Measurements from ENCODE around the gene CCDC85B.

The CCDC85B gene

DNA sequence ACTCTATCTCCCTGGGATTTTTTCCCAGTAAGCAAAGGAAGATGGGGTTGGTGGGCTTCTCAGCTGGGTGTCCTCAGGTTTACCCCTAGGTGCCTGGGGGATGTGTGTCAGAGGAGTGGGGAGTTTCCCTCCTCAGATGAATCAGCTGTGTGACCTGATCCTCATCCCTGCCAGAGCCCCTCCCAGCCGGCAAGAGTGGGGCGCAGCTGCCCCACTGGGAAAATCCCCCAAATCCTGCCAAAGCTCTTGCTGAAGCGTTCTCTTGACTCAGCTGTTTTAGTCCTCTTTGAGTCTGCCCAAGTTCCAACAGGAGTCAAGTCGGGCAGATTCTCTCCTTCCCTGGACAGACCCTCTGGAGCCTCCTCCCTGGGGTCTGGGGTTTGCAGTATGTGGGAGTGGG lies 22.4 kb downstream of the CCDC85B start:
- no peak for DNase-seq

GRCh38 chr11:65915101-65915820 lies 24.8 kb downstream of the CCDC85B start:
- no peak for DNase-seq

DNA sequence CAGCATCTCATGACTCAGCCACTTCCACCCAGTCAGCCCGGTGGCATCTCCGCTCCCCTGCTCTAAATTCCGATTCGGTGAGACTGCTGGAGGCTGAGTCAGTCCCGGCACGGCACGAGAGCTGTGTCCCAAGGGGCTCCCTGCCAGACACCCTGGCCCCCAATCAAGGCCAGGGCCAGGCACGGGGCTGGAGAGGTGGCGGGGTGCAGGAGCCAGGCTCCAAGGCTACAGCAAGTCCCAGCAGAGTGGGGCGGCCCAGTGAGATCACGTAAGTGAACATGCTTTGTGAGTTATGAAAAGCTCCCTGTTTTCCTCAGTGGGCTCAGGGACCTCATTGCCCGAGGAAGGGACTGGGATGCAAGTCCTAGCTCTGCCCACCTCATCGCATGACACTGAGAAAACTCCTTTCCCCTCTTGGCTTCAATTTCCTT lies 25.4 kb downstream of the CCDC85B start:
- no peak for DNase-seq

DNA sequence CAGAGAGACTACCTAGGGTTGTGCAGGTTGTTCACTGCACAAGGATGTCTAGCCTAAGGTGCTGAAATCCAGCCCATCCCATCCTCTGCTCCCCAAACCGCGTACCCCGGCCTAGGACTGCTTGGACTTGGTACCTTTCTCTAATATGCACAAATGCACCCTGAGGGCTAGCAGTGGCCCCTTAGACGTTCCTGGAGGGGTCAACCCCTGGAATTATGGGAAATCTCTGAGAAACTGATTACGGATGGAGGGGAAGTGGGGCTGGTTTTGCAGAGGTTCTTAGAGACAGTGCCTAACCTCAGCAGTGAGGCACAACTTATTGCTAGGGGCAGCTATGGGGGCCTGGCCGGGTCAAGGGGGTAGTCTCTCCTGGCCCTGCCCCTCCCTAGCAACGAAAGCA lies 25.9 kb downstream of the CCDC85B start:
- DNase-seq: no peak

DNA sequence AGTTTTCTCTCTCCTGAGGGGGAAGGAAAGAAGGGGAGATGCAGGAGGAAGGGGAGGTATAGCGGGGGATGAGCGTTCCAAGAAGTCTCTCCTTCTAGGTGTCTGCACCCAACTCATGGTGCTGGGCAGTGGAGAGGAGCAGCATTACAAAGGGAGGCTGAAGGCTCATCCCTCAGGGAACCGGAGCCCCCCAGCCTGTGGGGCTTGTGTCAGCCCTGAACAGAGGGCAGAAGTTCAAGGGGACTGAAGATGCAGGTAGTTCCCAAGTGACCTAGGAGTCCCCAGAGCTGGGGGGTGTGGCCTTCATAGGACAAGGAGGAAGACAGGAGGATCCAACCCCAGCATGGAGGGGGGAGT lies 26.6 kb downstream of the CCDC85B start:
- no peak for DNase-seq

DNA sequence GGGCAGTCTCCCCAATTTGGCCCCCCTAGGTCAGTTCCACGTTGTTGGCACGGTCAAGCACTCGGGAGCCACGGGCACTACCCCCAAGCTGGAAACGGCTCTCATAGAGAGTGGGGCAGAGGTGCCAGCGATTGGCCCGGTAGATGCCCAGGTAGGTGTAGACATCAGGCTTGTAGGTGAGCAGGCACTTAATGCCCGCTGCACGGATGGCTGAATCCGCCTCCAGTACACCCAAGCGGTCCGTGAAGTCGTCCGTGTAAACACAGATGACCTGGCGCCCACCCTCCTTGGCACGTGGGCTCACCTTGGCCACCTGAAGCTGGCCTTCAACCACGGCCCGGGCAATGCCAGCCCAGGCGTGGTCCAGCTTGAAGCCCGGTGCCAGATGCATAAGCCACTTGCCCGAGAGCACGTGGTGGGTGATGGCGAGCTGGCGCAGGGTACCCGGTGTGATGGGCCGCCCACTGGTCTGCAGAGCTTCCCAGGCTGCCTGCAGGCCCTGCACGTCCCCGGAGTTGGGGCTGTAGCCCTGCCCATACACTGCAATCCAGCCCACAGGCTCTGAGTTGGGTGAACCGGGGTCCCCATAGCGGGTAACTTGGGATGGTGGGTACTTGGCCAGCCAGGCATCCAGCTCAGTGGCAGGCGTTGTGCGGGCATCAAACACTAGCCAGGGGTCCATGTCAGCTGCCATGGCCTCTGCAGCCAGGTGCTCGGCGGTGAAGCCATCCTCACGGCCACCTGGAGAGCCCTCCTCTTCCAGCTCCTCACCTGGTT lies 27.1 kb downstream of the CCDC85B start:
- DNase-seq: no peak

DNA sequence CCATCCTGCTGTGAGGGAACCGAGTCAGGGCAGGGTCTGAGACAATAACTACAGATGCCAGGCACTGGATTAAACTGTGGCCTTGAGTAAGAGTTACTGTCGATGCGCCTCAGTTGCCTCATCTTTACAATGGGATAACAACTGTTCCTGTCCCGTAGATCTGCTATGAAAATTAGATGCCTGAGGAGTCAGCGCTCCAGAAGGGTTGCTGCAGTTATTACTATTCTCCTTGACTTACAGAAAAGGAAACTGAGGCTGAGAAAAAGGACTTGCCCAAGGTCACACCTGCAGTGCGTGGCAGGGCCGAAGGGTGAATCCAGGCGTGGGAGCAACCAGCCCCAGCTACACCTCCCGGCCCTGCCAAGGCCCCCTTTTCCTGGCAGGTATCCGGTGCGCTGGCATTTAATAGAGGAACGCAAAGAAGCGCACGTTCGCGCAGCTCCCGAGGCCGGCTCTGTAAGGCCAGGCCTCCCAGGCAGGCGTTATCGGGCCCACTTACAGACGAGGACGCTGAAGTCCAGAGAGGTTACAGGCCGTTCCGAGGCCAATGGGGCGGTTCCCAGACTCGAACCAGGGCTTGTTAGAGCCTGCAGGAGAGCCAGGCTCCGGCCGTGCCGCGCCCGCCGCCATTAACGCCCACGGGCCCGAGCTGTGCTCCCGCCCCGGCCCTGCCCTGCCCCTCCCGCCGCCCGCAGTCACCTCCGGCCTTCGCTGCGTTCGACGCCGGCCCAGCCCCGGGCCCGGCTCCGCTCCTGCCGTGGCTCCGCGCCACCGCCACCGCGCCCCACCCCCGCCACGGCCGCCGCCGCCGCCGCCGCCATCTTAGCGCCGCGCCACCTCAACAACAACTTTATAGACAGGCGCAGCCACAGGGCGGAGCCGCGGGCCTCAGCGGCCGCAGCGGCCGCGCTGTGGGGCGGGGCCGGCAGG lies 28.0 kb downstream of the CCDC85B start, which contains the start of gene C11orf68:
Gene C11orf68 (minus strand): TSS at position 852 of the 930 bp plus-strand sequence. CDS start 31 bp downstream, at position 821.
- no peak for DNase-seq

DNA sequence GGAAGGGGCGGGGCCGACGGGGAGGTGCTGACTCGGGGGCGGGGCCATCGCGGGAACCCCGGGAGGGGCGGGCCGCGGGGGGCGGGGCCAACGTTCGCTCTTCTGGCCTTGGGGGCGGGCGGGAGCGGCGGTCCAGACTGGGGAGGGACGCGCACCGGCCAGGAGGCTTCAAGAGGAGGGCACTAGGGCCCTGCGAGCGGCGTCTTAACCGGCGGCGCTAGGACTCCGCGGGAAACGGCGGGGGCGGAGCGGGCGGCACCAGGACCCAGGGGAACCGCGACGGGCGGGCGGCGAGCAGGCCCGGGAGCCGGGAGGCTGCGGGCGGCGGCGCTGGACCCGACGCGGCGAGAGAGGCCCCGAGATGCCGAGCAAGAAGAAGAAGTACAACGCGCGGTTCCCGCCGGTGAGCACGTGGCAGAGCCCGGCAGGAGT lies 28.7 kb downstream of the CCDC85B start, which contains the start of gene DRAP1:
Gene DRAP1 (plus strand): TSS at position 286 of the 432 bp plus-strand sequence. CDS start 76 bp downstream, at position 362.
- DNase-seq: peak; percentile 99

- DNase-seq: no peak
These were observed 29.3 kb downstream of the CCDC85B start for GRCh38 chr11:65919573-65920371.

DNA sequence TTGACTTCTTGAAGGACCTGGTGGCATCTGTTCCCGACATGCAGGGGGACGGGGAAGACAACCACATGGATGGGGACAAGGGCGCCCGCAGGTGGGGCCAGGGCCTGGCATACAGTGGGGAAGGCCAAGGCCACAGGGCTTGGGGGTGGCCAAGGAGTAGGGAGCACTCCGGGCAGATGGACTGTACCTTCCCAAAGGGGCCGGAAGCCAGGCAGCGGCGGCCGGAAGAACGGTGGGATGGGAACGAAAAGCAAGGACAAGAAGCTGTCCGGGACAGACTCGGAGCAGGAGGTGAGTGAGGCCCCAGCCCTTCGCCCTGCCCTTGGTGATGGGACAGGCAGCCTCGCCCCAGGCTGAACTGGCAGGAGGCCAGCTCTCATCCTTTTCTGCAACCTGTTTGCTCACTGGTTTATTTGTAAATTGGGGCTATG lies 29.9 kb downstream of the CCDC85B start:
- DNase-seq: no peak

DNA sequence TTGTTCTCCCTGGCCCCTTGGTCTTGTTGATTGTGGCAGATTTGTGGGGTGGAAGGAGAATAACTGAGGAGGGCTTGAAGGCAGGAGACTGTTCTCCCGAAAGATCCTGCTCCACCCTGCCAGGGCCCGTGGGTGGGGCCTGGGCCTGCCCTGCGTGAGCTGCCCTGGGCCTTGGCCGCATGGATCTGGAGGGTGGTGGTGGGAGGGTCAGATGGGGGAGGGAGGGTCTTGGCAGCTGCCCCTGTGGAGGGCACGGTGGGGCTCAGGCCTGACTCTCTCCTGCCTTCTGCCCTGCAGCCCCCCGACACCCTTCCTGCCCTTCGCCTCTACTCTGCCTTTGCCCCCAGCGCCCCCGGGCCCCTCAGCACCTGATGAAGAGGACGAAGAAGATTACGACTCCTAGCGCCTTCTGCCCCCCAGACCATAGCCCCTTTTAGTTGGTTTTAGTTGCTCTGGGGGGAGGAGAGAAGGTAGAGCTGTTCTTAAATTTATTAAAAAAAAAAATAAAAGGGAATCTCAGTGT lies 30.6 kb downstream of the CCDC85B start:
- no peak for DNase-seq

- DNase-seq: no peak
These were observed 31.4 kb downstream of the CCDC85B start for GRCh38 chr11:65921876-65922275.

GRCh38 chr11:65922565-65922964 lies 32.1 kb downstream of the CCDC85B start:
- DNase-seq: no peak

DNA sequence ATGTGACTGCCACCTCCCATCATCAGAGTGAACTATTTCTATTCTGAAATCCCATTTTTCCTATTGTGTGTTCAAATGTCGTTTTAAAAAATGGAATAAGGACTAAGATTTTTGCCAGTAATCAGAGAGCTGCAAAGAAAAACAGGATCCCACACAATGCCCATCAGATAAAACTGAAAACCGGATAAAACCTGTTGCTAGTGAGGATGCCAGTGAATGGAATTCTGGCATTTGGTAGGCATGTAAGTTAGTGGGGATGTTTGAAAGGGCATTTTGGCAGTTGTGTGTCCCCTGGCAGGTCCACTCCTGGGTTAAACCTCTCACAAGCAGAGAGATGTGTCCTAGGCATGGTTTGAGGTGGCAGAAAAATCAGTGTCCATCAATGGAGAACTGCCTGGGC lies 34.9 kb downstream of the CCDC85B start:
- DNase-seq: no peak

DNA sequence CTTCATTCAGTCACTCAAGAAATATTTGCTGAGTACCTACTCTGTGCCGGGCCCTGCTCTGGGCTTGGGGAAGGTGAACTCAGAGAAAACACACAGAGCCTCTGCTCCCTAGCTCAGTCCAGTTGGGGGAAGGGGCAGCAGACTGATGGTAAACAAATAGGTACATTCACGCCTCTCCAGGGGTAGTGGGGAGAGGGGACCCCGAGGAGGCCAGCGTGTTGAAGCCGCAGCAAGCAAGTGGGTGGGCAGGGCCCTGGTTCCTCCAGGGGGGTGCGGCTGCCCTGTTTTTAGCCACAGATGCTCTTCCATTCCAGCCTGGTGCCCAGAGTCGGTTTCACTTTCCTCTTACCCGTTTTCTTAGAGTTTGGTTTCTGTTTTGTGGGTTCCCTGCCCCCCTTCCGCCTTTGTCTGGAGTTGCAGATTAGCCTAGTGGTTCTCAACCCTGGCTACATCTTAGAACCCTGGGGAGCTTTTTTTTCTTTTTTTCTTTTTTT lies 37.5 kb downstream of the CCDC85B start:
- DNase-seq: peak; percentile 87

- no peak for DNase-seq
These were observed 38.2 kb downstream of the CCDC85B start for GRCh38 chr11:65928667-65929066.

DNA sequence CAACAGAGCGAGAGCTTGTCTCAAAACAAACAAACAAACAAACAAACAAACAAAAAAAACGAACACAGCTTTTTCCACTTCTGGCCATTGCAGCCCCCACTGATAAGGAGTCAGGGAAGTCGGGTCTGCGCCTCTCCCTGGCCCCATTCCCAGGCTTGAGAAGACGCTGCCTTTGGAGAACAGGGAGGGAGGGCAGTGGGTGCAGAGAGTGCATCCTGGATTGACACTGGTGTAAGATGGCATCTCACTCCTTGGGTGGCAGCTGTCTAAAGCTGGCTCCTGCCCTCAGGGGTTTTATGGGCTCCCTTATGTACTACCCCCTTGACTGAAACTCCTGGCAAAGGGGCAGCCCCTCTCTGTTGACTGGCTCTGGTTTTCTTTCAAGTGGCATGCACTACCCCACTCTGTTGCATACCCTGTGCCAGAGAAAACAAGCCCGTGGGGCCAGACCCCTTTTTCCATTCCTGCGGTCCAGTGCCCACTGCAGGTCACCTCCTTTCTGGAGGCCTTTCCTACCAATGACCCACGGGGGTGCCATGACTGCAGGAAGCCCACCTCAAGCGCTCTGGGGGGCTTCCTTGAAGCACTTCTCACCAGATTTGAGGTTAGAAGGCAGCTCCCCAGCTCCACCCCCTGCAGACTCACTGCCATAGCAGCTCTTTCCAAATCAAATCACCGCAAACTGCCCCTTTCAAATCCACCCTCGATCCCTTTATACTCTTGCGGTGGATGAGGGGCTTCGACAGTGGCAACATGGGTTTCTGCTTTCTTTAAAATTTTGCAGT lies 41.5 kb downstream of the CCDC85B start:
- no peak for DNase-seq

- DNase-seq: no peak
These were observed 42.1 kb downstream of the CCDC85B start for GRCh38 chr11:65932558-65932919.

GRCh38 chr11:65934014-65934413 lies 43.5 kb downstream of the CCDC85B start:
- no peak for DNase-seq

DNA sequence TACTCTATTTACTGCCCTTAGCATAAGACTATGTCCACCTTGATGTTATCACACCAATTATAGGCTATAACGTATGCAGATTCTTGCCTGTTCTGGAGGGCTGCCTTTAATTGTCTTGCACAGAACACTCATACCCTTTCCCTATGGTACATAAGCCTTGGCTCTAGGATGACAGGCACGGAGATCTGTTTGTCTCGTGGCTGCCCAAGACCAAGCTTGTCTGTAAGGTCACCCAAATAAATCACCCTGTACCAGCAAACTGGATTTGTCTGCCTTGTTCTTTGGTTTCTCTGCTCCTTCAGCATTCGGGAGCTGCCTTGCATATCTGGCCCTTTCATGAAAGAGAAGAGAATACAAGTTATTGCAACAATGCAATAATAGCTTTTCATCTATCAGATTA lies 47.3 kb downstream of the CCDC85B start:
- no peak for DNase-seq
